ENCODE data around the gene EPM2A. TPM values are rescaled to one million over a fixed set of nuclear protein-coding genes. Genes with fewer than 3 reads are reported as not detected.

EPM2A gene
- total and polyA plus RNA-seq, 2 of the 4 experiments (the other 2 are of a cell fraction), result 2.1 to 4.5 TPM

DNA sequence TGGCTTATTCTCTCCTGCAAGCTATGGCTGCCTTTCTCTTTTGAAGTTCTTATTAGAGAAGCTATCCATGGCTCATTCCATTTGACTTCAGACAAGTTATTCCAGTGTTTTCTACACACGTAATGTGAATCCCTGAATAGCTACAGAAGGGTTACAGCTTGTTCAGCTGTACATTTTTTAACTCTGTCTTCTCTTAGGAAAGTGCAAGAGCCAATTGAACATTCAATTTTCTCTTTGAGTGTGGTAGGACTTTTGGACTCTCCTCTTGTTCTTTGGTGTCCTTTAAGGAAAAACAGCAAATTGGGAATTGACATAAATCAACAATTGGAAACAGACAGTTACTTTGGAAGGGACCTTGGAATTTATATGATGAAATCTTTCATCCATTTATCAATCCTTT is 125.8 kb downstream of the EPM2A start:
- no peaks in the 10 kb centered on the region for H3K27me3 ChIP-seq (ENCODE audit: control insufficient read depth, insufficient read depth, low read length)
- dilution Hi-C loops (cut with HindIII; ENCODE audit: low sequenced_read_pairs, unreplicated experiment), result no loop called here
- in situ Hi-C loops (cut with MboI; ENCODE audit: low sequenced_read_pairs), result no loop called here

More for the DNA sequence above, 125.8 kb downstream of the EPM2A start:
- Histone ChIP-seq H3K4me1 (ENCODE audit: control insufficient read depth, insufficient read depth, low read length) (no peaks in the 10 kb centered on the region), H2BK5ac (ENCODE audit: low read depth, low read length, poor library complexity, severe bottlenecking) (no peak overlapping the region), H3K9me1 (ENCODE audit: insufficient read depth, low read length) (no peaks in the 10 kb centered on the region), H3K4me2 (ENCODE audit: low read depth, low read length) (no peak overlapping the region), H3K27ac (ENCODE audit: insufficient read depth, low read length) (no peak overlapping the region), H3K9ac (ENCODE audit: low read depth, low read length) (no peak overlapping the region), H3K9me3 (ENCODE audit: control insufficient read depth, insufficient read depth, low read length) (no peaks in the 10 kb centered on the region), H2BK15ac (ENCODE audit: low read depth, low read length) (no peak overlapping the region), H3K18ac (ENCODE audit: low read depth, low read length) (no peak overlapping the region), H3K79me1 (ENCODE audit: low read depth in 1 of 2, low read length in 2 of 2) (no peaks in the 10 kb centered on the region), H3K4me3 (ENCODE audit: insufficient read depth, low read depth, low read length) (no peak overlapping the region), H3K56ac (ENCODE audit: extremely low read depth, insufficient read depth, low read length) (no peak overlapping the region), H3K23ac (ENCODE audit: low read depth, low read length) (no peak overlapping the region), H3K4ac (ENCODE audit: low read depth, low read length) (no peak overlapping the region), H2AK9ac (replicated peaks; ENCODE audit: low read depth, low read length, poor library complexity) (no peak overlapping the region), H2BK120ac (ENCODE audit: low read depth, low read length) (no peak overlapping the region), H4K5ac (ENCODE audit: low read depth, low read length) (no peak overlapping the region), H2AK5ac (ENCODE audit: low read depth, low read length) (no peak overlapping the region), H3K36me3 (ENCODE audit: control insufficient read depth, insufficient read depth, low read length) (no peaks in the 10 kb centered on the region), H4K91ac (ENCODE audit: insufficient read depth, low read depth, low read length) (no peak overlapping the region), H2BK20ac (ENCODE audit: low read depth, low read length) (no peak overlapping the region), H3K14ac (replicated peaks; ENCODE audit: low read depth, low read length) (no peak overlapping the region), H2AFZ (replicated peaks; ENCODE audit: low read length, poor library complexity) (no peak overlapping the region), H4K20me1 (ENCODE audit: insufficient read depth, low read length) (no peaks in the 10 kb centered on the region), H4K8ac (ENCODE audit: low read depth in 2 of 2, low read length in 2 of 2) (no peak overlapping the region)
- no CpG with 5 or more reads among the region's 1 CpG for WGBS, 2 experiments (ENCODE audit: extremely low coverage in 2 of 2, insufficient read length in 1 of 2)
- no TSS peak for BruUV-seq (replicated peaks)
- TF ChIP-seq RAD21 (IDR thresholded peaks at IDR 0.05; ENCODE audit: low read length), result no peak
- no peak for TF ChIP-seq POLR2A (IDR thresholded peaks at IDR 0.05; ENCODE audit: low read depth, low read length)
- TF ChIP-seq, protein P1, sequence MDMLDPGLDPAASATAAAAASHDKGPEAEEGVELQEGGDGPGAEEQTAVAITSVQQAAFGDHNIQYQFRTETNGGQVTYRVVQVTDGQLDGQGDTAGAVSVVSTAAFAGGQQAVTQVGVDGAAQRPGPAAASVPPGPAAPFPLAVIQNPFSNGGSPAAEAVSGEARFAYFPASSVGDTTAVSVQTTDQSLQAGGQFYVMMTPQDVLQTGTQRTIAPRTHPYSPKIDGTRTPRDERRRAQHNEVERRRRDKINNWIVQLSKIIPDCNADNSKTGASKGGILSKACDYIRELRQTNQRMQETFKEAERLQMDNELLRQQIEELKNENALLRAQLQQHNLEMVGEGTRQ (IDR thresholded peaks at IDR 0.05; ENCODE audit: low read depth, low read length), result no peak
- no peak for TF ChIP-seq MXI1 (IDR thresholded peaks at IDR 0.05; ENCODE audit: borderline replicate concordance, low read depth, low read length)
- TF ChIP-seq MAFK (IDR thresholded peaks at IDR 0.05; ENCODE audit: low read depth, low read length), result no peak
- no peak for TF ChIP-seq CHD1 (IDR thresholded peaks at IDR 0.05; ENCODE audit: low read depth, low read length)
- TF ChIP-seq NFE2L2 (IDR thresholded peaks at IDR 0.05; ENCODE audit: low read depth, low read length), result no peak
- TF ChIP-seq RFX5 (IDR thresholded peaks at IDR 0.05; ENCODE audit: low read depth, low read length), result no peak
- TF ChIP-seq, protein P2, sequence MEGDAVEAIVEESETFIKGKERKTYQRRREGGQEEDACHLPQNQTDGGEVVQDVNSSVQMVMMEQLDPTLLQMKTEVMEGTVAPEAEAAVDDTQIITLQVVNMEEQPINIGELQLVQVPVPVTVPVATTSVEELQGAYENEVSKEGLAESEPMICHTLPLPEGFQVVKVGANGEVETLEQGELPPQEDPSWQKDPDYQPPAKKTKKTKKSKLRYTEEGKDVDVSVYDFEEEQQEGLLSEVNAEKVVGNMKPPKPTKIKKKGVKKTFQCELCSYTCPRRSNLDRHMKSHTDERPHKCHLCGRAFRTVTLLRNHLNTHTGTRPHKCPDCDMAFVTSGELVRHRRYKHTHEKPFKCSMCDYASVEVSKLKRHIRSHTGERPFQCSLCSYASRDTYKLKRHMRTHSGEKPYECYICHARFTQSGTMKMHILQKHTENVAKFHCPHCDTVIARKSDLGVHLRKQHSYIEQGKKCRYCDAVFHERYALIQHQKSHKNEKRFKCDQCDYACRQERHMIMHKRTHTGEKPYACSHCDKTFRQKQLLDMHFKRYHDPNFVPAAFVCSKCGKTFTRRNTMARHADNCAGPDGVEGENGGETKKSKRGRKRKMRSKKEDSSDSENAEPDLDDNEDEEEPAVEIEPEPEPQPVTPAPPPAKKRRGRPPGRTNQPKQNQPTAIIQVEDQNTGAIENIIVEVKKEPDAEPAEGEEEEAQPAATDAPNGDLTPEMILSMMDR (conservative IDR thresholded peaks at IDR 0.05; ENCODE audit: low read depth, low read length), result no peak
- no peak for TF ChIP-seq FOS (IDR thresholded peaks at IDR 0.05; ENCODE audit: low read depth, low read length)
- TF ChIP-seq MAZ (IDR thresholded peaks at IDR 0.05; ENCODE audit: borderline replicate concordance, low read depth, low read length), result no peak
- no peak for TF ChIP-seq CEBPB (IDR thresholded peaks at IDR 0.05; ENCODE audit: low read depth, low read length)
- POLR2A ChIA-PET (ENCODE audit: unreplicated experiment), result no interaction called here
- DNase-seq (no peak), ATAC-seq (ENCODE audit: low read depth) (no peak)
- CTCF ChIA-PET, result interaction anchor here (0.9 kb wide), 1 partner anchor 24 kb away, joined by 3 read pairs; no protein-coding TSS in a partner anchor
- intact Hi-C loops (cut with micrococcal nuclease), result no loop called here
